HG02610 (cell line): ENCODE data around the gene CCDC86.

Source experiments
- ATAC-seq: cut with Tn5 transposase; IDR thresholded peaks from one replicate; pipeline ENCODE4 v1.9.1; 2021; ENCODE audit warnings: mild to moderate bottlenecking, moderate library complexity; ENCODE audit not compliant: unreplicated experiment

The CCDC86 gene

GRCh38 chr11:60852117-60852981 lies 10.4 kb downstream of the CCDC86 start:
- ATAC-seq, result no peak

- ATAC-seq, result no peak
These were observed 11.4 kb downstream of the CCDC86 start for GRCh38 chr11:60852982-60853950.

GRCh38 chr11:60854140-60854846 lies 12.4 kb downstream of the CCDC86 start:
- ATAC-seq, result no peak

- no peak for ATAC-seq
These were observed 13.2 kb downstream of the CCDC86 start for GRCh38 chr11:60854847-60855725.

GRCh38 chr11:60855726-60856633 lies 14.1 kb downstream of the CCDC86 start, which contains the start of gene PTGDR2:
Gene PTGDR2, minus strand, starts transcription at chr11:60855950. Its CDS starts 2,228 bp downstream, at chr11:60853722.
- ATAC-seq, result no peak

GRCh38 chr11:60857378-60858232 lies 15.7 kb downstream of the CCDC86 start:
- no peak for ATAC-seq

- ATAC-seq, result no peak
These were observed 16.3 kb downstream of the CCDC86 start for GRCh38 chr11:60858236-60858635.

- ATAC-seq, result no peak
These were observed 17.0 kb downstream of the CCDC86 start for GRCh38 chr11:60858731-60859464.

- no peak for ATAC-seq
These were observed 17.8 kb downstream of the CCDC86 start for GRCh38 chr11:60859616-60860250.

GRCh38 chr11:60860943-60861342 lies 19.0 kb downstream of the CCDC86 start:
- no peak for ATAC-seq

GRCh38 chr11:60862171-60862570 lies 20.3 kb downstream of the CCDC86 start:
- ATAC-seq, result no peak

GRCh38 chr11:60863550-60864521 lies 21.9 kb downstream of the CCDC86 start:
- no peak for ATAC-seq

- ATAC-seq, result no peak
These were observed 23.1 kb downstream of the CCDC86 start for GRCh38 chr11:60864856-60865513.

- ATAC-seq, result no peak
These were observed 25.3 kb downstream of the CCDC86 start, which contains the start of gene ZP1 for GRCh38 chr11:60866911-60867870. Gene ZP1, plus strand, starts transcription at chr11:60867542. Its CDS starts 20 bp downstream, at chr11:60867562.
